PC-9 (cell line): Measurements from ENCODE around the gene C2orf74. TPM values are rescaled to one million over a fixed set of nuclear protein-coding genes. Genes with fewer than 3 reads are reported as not detected.
A peak's percentile ranks its signal among the peaks of the same experiment; 100 is the strongest.

Experiments used
- BruUV-seq: library from RNA; stranded (reverse); fragments of 400-500 nt; replicated peaks from 2 replicates; lab custom pipeline; 2021; lab: Mats Ljungman, UMichigan
- CTCF ChIA-PET: fragments of 300-600 bp; sonication (Branson Sonifier 250); formaldehyde crosslinking; loops from one replicate; lab custom pipeline; 2022; ENCODE audit warnings: antibody characterized with exemption; lab: Charles Lee
- POLR2A ChIA-PET: fragments of 300-600 bp; sonication (Branson Sonifier 250); formaldehyde crosslinking; loops from one replicate; lab custom pipeline; 2022; ENCODE audit warnings: antibody characterized with exemption; ENCODE audit not compliant: unreplicated experiment; lab: Charles Lee
- DNase-seq, 2 experiments: peaks; one replicate each; pipeline versions ENCODE4 v3.0.0 to v3.0.0-alpha.2; 2015 to 2022; ENCODE audit warnings: mixed read lengths in 1 of 2
- H2AFZ ChIP-seq: fragments of 200-600 bp; sonication (generic); 2 replicates; pipeline ENCODE4 v1.8.1; 2017; ENCODE audit warnings: antibody characterized with exemption
- H3F3A ChIP-seq: fragments of 200-600 bp; sonication (generic); 2 replicates; pipeline ENCODE4 v1.8.1; 2017; ENCODE audit warnings: antibody characterized with exemption, mild to moderate bottlenecking, low read depth; ENCODE audit not compliant: insufficient read depth
- H3K27ac ChIP-seq: fragments of 200-600 bp; sonication (generic); 2 replicates; pipeline ENCODE4 v1.6.1; 2016; ENCODE audit warnings: mixed run types
- H3K27me3 ChIP-seq: fragments of 200-600 bp; sonication (generic); 2 replicates; pipeline ENCODE4 v1.6.1; 2016; ENCODE audit warnings: low read depth, mixed run types; ENCODE audit not compliant: insufficient read depth
- H3K36me3 ChIP-seq: fragments of 200-600 bp; sonication (generic); 2 replicates; pipeline ENCODE4 v1.6.1; 2016; ENCODE audit warnings: low read depth, mixed run types
- H3K4me1 ChIP-seq: fragments of 200-600 bp; sonication (generic); replicated peaks from 2 replicates; pipeline ENCODE4 v1.6.1; 2016; ENCODE audit warnings: mixed run types; ENCODE audit not compliant: insufficient read depth
- H3K4me2 ChIP-seq: fragments of 200-600 bp; sonication (generic); 2 replicates; pipeline ENCODE4 v1.6.1; 2017; ENCODE audit warnings: mixed run types
- H3K4me3 ChIP-seq: fragments of 200-600 bp; sonication (generic); 2 replicates; pipeline ENCODE4 v1.6.1; 2016; ENCODE audit warnings: mixed run types
- H3K79me2 ChIP-seq: fragments of 200-600 bp; sonication (generic); 2 replicates; pipeline ENCODE4 v1.6.1; 2017; ENCODE audit warnings: low read depth, mixed run types
- H3K9me2 ChIP-seq: fragments of 200-600 bp; sonication (generic); 2 replicates; pipeline ENCODE4 v1.8.1; 2017; ENCODE audit warnings: mild to moderate bottlenecking; ENCODE audit not compliant: insufficient read depth
- H3K9me3 ChIP-seq: fragments of 200-600 bp; sonication (generic); 2 replicates; pipeline ENCODE4 v1.8.1; 2016; ENCODE audit warnings: low read depth; ENCODE audit not compliant: insufficient read depth
- H4K20me1 ChIP-seq: fragments of 200-600 bp; sonication (generic); 2 replicates; pipeline ENCODE4 v1.8.1; 2017; ENCODE audit not compliant: insufficient read depth
- EZH2 ChIP-seq: fragments of 200-600 bp; sonication (generic); IDR thresholded peaks from 2 replicates; pipeline ENCODE4 v1.8.0; 2017; ENCODE audit warnings: antibody characterized with exemption, low read depth
- intact Hi-C: fragments of 100-400 bp; cut with micrococcal nuclease; formaldehyde crosslinking; loops from one replicate; pipeline ENCODE4 v1.10.0; 2022; ENCODE audit not compliant: unreplicated experiment
- total RNA-seq: library from RNA; stranded (reverse); gene quantifications from 2 replicates; pipeline ENCODE4 v1.2.3, GENCODE V29; 2021
- TF ChIP-seq, protein P1 (sequence below): fragments of 200-600 bp; sonication (generic); conservative IDR thresholded peaks from 2 replicates; pipeline ENCODE4 v1.6.1; 2017; ENCODE audit warnings: mixed run types, antibody characterized with exemption, mild to moderate bottlenecking, moderate library complexity

Gene C2orf74
- total RNA-seq, 1 experiment from 2014 or later: 19.2 TPM

DNA sequence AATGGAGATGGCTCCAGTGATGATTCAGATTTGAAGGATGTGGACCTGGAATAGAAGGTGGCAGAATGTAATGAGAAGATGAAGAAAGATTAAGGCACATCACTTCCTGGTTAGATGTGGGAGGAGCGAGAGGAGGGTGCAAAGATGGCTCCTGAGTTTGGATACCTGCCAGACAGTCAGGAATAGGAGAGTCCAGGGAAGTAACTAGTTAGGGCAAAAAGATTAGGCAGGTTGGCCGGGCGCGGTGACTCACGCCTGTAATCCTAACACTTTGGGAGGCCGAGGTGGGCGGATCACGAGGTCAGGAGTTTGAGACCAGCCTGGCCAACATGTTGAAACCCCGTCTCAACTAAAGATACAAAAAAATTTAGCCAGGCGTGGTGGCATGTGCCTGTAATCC is 5.6 kb downstream of the C2orf74 start:
- Histone ChIP-seq H3K4me3 (no peak overlapping the region), H3K4me2 (no peak overlapping the region), H3F3A (no peaks in the 10 kb centered on the region), H3K36me3 (peaks cover 8% of the 10 kb centered on the region; the same call in 1 of the 2 replicates), H3K4me1 (no peaks in the 10 kb centered on the region), H4K20me1 (no peaks in the 10 kb centered on the region), H3K9me2 (no peaks in the 10 kb centered on the region), H3K9me3 (no peaks in the 10 kb centered on the region), H2AFZ (no peak overlapping the region), H3K79me2 (no peaks in the 10 kb centered on the region), H3K27ac (no peak overlapping the region), H3K27me3 (no peaks in the 10 kb centered on the region)
- CTCF ChIA-PET: no interaction called here
- POLR2A ChIA-PET: no interaction called here
- BruUV-seq: no TSS peak
- peak in 1 of 2 experiments; percentile 44 for DNase-seq
- no peak for TF ChIP-seq EZH2
- TF ChIP-seq, protein P1, sequence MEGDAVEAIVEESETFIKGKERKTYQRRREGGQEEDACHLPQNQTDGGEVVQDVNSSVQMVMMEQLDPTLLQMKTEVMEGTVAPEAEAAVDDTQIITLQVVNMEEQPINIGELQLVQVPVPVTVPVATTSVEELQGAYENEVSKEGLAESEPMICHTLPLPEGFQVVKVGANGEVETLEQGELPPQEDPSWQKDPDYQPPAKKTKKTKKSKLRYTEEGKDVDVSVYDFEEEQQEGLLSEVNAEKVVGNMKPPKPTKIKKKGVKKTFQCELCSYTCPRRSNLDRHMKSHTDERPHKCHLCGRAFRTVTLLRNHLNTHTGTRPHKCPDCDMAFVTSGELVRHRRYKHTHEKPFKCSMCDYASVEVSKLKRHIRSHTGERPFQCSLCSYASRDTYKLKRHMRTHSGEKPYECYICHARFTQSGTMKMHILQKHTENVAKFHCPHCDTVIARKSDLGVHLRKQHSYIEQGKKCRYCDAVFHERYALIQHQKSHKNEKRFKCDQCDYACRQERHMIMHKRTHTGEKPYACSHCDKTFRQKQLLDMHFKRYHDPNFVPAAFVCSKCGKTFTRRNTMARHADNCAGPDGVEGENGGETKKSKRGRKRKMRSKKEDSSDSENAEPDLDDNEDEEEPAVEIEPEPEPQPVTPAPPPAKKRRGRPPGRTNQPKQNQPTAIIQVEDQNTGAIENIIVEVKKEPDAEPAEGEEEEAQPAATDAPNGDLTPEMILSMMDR: no peak
- intact Hi-C loops: no loop called here

DNA sequence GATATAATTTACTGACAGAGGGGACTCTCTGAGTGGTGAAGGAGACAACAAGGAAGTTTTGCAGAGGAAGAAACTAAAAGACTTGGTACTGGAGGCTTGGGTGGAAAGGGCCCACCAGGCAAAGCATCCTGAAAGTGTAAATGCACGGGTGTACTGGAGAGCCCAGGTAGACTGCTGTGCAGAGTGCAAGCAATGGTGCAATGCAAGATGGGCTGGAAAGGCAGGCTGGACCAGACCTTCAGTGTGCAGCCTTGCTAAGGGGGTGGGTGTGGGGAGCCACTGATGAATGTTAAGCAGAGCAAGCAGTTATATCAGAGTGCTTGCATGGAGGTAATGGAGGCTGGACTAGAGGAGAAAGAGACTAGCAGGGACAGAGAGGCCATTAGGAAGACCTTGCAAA is 10.7 kb downstream of the C2orf74 start:
- Histone ChIP-seq H4K20me1 (no peaks in the 10 kb centered on the region), H3K4me1 (peaks cover 5% of the 10 kb centered on the region; the same call in 1 of the 2 replicates), H3F3A (no peaks in the 10 kb centered on the region), H3K27me3 (no peaks in the 10 kb centered on the region), H3K79me2 (peaks cover 3% of the 10 kb centered on the region; the same call in 1 of the 2 replicates), H3K9me3 (no peaks in the 10 kb centered on the region), H3K4me2 (no peak overlapping the region), H3K4me3 (no peak overlapping the region), H2AFZ (no peak overlapping the region), H3K9me2 (no peaks in the 10 kb centered on the region), H3K27ac (no peak overlapping the region), H3K36me3 (no peaks in the 10 kb centered on the region)
- TF ChIP-seq, protein P1: no peak
- no peak for TF ChIP-seq EZH2
- BruUV-seq: no TSS peak
- ChIA-PET POLR2A (no interaction called here), CTCF (no interaction called here)
- DNase-seq: no peak
- intact Hi-C loops: loop anchor here (10.0 kb wide), 1 partner anchor 158 kb away; the partner anchor contains the start of genes PEX13 and PUS10

DNA sequence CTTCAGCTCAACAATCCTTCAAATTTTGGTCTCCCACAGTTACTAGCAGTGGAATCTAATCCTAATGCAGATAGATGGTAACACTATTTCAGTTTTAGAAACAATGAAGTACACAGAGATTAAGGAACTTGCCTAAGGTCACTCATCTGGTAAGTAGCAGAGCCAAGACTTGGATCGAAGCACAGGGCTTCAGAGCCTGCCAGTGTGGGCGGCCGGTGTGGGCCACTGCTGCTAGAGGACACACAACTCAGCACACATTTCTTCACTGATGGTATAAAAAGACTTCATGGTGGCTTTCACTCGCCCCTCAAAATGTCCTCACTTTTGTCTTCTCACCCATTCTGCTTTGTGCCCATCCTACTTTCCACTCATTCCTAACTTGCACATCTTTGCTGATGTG is 11.1 kb downstream of the C2orf74 start:
- TF ChIP-seq EZH2: no peak
- TF ChIP-seq, protein P1: no peak
- Histone ChIP-seq H3K4me2 (no peak overlapping the region), H3K4me3 (no peak overlapping the region), H3F3A (no peaks in the 10 kb centered on the region), H3K27ac (no peak overlapping the region), H3K4me1 (peaks cover 7% of the 10 kb centered on the region), H3K9me2 (no peaks in the 10 kb centered on the region), H3K36me3 (no peaks in the 10 kb centered on the region), H2AFZ (no peak overlapping the region), H3K9me3 (no peaks in the 10 kb centered on the region), H3K79me2 (peaks cover 7% of the 10 kb centered on the region), H4K20me1 (no peaks in the 10 kb centered on the region), H3K27me3 (no peaks in the 10 kb centered on the region)
- ChIA-PET CTCF (no interaction called here), POLR2A (interaction anchor here (0.5 kb wide), 1 partner anchor 374 kb away, joined by 4 read pairs; no protein-coding TSS in a partner anchor)
- intact Hi-C loops: loop anchor here (10.0 kb wide), 1 partner anchor 158 kb away; the partner anchor contains the start of genes PEX13 and PUS10
- DNase-seq: no peak
- no TSS peak for BruUV-seq
